ENCODE results near the gene MICU1. TPM values are rescaled to one million over a fixed set of nuclear protein-coding genes. Genes with fewer than 3 reads are reported as not detected.
A peak's percentile ranks its signal among the peaks of the same experiment; 100 is the strongest.

Gene MICU1
- polyA plus RNA-seq, 6 donors from 2014 or later = 26.9 to 37.6 (median 31.4) TPM

DNA sequence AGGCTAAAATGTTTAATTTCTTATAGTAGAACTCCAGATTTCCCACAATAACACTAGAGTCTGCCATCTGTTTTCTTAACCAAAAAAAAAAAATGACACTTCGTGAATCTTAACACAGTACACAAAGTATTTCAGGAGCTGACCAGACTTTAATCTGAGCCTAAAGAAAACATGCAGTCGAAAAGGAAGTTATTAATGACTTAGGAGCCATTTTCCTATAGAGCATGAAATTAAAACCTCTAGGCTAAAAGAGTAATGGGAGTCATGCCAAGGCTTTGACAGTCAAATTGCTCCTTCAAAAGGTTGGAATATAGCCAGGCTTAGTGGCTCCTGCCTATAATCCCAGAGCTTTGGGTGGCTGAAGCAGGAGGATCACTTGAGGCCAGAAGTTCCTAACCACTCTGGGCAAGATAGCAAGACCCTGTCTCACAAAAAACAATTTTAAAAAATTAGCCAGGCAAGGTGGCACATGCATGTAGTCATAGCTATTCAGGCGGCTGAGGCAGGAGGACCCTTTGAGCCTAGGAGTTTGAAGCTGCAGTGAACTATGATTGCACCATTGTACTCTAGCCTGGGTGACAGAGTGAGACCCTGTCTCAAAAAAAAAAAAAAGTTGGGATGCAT, 13.6 kb downstream of the MICU1 start:
- Mint-ChIP-seq H3K27me3 (no peaks in the 10 kb centered on the region), H3K36me3 (peaks cover 14 to 16% of the 10 kb centered on the region in 2 donors), H3K4me3 (peak overlapping the region in 2 of 8 donors; percentile 28 to 45), H3K4me1 (peaks cover 20 to 40% (median 26%) of the 10 kb centered on the region in 3 donors), H3K27ac (peak overlapping the region in 4 of 6 donors; percentile 16 to 80 (median 56)), H3K9me3 (peaks cover 0 to 16% (median 12%) of the 10 kb centered on the region in 7 donors)
- DNase-seq = no peak
- no peak for ATAC-seq (ENCODE audit: low read depth in 2 of 2)

GRCh38 chr10:72611783-72612182, 14.1 kb downstream of the MICU1 start:
- peaks cover 0 to 12% (median 10%) of the 10 kb centered on the region in 7 donors for H3K9me3 Mint-ChIP-seq
- H3K4me3 Mint-ChIP-seq = peak overlapping the region in 2 of 8 donors; percentile 28 to 45
- ATAC-seq (ENCODE audit: low read depth in 2 of 2) (no peak), DNase-seq (no peak)
- H3K27me3 Mint-ChIP-seq = no peaks in the 10 kb centered on the region
- peak overlapping the region in 3 of 6 donors; percentile 16 to 80 (median 71) for H3K27ac Mint-ChIP-seq
- peaks cover 12 to 14% of the 10 kb centered on the region in 2 donors for H3K36me3 Mint-ChIP-seq
- H3K4me1 Mint-ChIP-seq = peaks cover 20 to 37% (median 29%) of the 10 kb centered on the region in 3 donors

DNA sequence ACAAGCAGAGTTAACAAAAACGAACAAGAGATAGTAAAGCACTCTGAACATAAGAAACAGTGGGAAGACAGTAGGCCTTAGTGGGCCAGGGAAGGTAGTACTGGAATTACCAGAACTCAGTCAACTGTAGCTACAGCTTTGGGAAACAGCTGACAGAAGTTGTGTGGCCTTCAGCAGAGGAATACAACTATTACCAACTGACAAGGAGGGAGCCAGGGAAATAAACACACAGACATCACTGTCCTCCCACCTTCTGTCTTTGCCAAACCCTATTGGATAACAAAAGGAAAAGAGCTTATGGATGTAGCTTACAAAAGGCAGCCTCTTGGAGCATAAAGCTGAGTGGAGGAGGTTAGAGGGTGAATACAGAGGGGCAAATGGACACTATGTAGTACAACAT, 15.4 kb downstream of the MICU1 start:
- Mint-ChIP-seq H3K9me3 (peaks cover 0 to 5% (median 0%) of the 10 kb centered on the region in 7 donors), H3K4me3 (no peak overlapping the region), H3K27me3 (no peaks in the 10 kb centered on the region), H3K36me3 (peaks cover 0 to 9% of the 10 kb centered on the region in 2 donors), H3K27ac (peak overlapping the region in 2 of 6 donors; percentile 63 to 71), H3K4me1 (peaks cover 20 to 29% (median 27%) of the 10 kb centered on the region in 3 donors)
- DNase-seq (no peak), ATAC-seq (ENCODE audit: low read depth in 2 of 2) (no peak)

DNA sequence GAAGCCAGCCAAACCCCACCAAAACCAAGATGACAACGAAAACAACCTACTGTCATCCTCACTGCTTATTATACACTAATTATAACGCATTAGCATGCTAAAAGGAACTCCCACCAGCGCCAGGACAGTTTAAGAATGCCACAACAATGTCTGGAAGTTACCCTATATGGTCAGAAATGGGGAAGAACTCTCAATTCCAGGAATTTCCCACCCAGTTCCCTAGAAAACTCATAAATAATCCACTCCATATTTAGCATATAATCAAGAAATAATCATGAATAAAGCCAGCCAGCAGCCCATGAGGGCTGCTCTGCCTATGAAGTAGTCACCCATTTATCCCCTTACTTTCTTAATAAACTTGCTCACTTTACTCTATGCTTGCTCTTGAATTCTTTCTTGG, 20.8 kb downstream of the MICU1 start:
- Mint-ChIP-seq H3K4me1 (peaks cover 12 to 21% (median 13%) of the 10 kb centered on the region in 3 donors), H3K27ac (no peak overlapping the region), H3K4me3 (no peak overlapping the region), H3K36me3 (peaks cover 0 to 5% of the 10 kb centered on the region in 2 donors), H3K27me3 (no peaks in the 10 kb centered on the region), H3K9me3 (peaks cover 0 to 5% (median 0%) of the 10 kb centered on the region in 7 donors)
- ATAC-seq (ENCODE audit: low read depth in 2 of 2) (no peak), DNase-seq (no peak)

DNA sequence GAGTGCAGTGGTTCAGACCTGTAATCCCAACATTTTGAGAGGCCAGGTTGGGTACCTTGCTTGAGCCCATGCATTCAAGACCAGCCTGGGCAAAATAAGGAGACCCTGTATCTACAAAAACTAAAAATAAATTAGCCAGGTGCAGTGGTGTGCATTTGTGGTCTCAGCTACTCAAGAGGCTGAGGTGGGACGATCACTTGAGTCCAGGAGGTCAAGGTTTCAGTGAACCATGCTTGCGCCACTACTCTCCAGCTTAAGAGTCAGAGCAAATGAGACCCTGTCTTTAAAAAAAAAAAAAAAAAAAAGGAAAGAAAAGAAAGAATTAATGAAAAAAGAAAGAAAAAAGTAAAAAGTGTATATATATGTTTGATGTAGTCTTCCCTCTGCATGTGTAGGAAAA, 24.7 kb downstream of the MICU1 start:
- no peaks in the 10 kb centered on the region for H3K9me3 Mint-ChIP-seq
- peak overlapping the region in 1 of 6 donors; percentile 32 for H3K27ac Mint-ChIP-seq
- DNase-seq (no peak), ATAC-seq (ENCODE audit: low read depth in 2 of 2) (no peak)
- H3K4me3 Mint-ChIP-seq = no peak overlapping the region
- no peaks in the 10 kb centered on the region for H3K27me3 Mint-ChIP-seq
- H3K4me1 Mint-ChIP-seq = peaks cover 6 to 17% (median 10%) of the 10 kb centered on the region in 3 donors
- no peaks in the 10 kb centered on the region for H3K36me3 Mint-ChIP-seq

DNA sequence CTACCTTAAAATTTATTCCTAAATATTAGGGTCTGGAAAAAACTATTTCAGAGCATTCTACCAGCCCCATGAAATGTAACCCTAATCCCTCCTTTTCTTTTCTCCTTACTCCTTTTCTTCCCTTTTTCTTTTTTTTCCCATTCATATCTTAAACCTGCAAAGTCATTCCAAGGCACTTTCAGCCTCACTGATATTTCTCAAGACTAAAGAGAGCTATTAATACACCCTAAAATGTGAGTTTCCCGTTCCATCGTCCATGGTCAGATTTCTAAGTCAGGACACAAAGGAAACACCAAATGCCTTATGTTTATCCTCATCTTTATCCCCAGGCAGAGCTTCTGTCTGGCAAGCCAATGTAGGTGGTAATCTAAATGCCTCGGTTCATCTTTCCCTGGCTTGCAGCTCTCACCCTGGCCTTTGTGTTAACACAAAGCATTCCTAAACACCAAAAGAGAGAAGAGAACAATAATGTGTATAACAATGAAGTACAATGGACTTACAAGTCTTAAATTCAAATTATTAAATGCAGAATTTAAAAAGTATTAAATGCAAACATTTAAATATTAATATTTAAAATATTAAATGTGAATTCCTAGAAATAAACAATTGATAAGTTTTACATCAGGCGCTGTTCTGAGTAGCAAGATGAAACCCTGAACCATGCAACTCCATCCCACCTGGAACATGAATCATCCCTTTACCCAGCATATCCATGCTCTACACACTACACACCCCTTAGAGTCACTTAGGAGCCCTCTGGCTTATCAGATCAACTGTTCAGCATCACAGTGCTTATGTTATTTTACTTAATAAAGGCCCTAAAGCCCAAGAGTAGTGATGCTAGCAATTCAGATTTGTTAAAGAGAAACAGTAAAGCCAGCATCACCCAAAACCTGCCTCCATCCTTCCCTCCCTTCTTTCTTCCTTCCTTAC, 26.8 kb downstream of the MICU1 start:
- Mint-ChIP-seq H3K9me3 (no peaks in the 10 kb centered on the region), H3K36me3 (no peaks in the 10 kb centered on the region), H3K27ac (peak overlapping the region in 3 of 6 donors; percentile 65 to 81 (median 73)), H3K4me1 (peaks cover 7 to 22% (median 12%) of the 10 kb centered on the region in 3 donors), H3K27me3 (no peaks in the 10 kb centered on the region), H3K4me3 (peak overlapping the region in 1 of 8 donors; percentile 16)
- no peak for DNase-seq
- no peak for ATAC-seq (ENCODE audit: low read depth in 2 of 2)

DNA sequence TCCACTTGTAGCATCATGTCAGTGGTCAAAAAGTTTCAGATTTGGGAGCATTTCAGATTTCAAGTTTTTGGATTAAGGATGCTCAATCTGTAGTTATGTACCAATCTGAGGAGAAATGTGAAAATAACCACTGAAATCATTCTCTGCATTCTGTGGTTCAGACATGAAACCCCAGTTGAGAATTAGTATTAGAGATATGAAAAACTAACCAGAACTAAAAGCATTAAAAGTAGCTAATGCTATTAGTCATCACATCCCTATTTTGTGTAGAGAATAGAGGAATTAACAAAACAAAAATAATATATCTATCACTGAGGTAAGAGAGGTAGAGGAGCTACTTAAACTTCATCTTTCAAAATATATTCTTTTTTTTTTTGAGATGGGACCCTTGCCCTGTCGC, 28.0 kb downstream of the MICU1 start:
- peaks cover 0 to 2% (median 0%) of the 10 kb centered on the region in 7 donors for H3K9me3 Mint-ChIP-seq

GRCh38 chr10:72595436-72595835, 30.4 kb downstream of the MICU1 start:
- ATAC-seq (ENCODE audit: low read depth in 2 of 2) = no peak
- Mint-ChIP-seq H3K9me3 (peaks cover 0 to 4% (median 3%) of the 10 kb centered on the region in 7 donors), H3K36me3 (peaks cover 0 to 11% of the 10 kb centered on the region in 2 donors), H3K4me3 (no peak overlapping the region), H3K4me1 (peaks cover 16 to 38% (median 36%) of the 10 kb centered on the region in 3 donors), H3K27ac (peak overlapping the region in 1 of 6 donors; percentile 52), H3K27me3 (no peaks in the 10 kb centered on the region)
- DNase-seq = no peak

More for the DNA sequence above, 28.0 kb downstream of the MICU1 start:
- H3K4me1 Mint-ChIP-seq = peaks cover 10 to 34% (median 24%) of the 10 kb centered on the region in 3 donors
- no peak overlapping the region for H3K27ac Mint-ChIP-seq
- ATAC-seq (ENCODE audit: low read depth in 2 of 2) = no peak
- no peaks in the 10 kb centered on the region for H3K27me3 Mint-ChIP-seq
- no peaks in the 10 kb centered on the region for H3K36me3 Mint-ChIP-seq
- no peak overlapping the region for H3K4me3 Mint-ChIP-seq
- no peak for DNase-seq

- Mint-ChIP-seq H3K27ac (peak overlapping the region in 1 of 6 donors; percentile 27), H3K27me3 (no peaks in the 10 kb centered on the region), H3K4me1 (peaks cover 15 to 40% (median 35%) of the 10 kb centered on the region in 3 donors), H3K36me3 (peaks cover 0 to 11% of the 10 kb centered on the region in 2 donors), H3K4me3 (no peak overlapping the region), H3K9me3 (peaks cover 0 to 4% (median 3%) of the 10 kb centered on the region in 7 donors)
- DNase-seq (no peak), ATAC-seq (ENCODE audit: low read depth in 2 of 2) (no peak)
Observed at GRCh38 chr10:72593963-72594362, 31.9 kb downstream of the MICU1 start.

DNA sequence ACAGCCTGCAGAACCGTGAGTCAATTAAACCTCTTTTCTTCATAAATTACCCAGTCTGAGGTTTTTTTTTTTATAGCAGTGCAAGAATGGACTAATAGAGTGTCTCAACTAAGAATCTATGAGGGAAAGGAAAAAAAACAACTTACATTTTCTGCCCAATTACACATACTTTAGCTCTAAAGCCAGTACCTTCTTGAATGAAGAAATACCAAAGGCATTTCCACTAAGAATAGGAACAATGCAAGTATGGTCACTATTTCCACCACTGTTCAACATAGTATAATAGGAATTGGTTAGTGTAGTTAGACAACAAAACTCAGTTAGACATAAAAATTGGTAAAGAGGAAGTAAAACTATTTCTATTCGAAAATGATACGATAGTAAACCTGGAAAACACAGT, 37.6 kb downstream of the MICU1 start:
- ATAC-seq (ENCODE audit: low read depth in 2 of 2) (no peak), DNase-seq (no peak)
- Mint-ChIP-seq H3K27me3 (no peaks in the 10 kb centered on the region), H3K4me3 (peak overlapping the region in 1 of 8 donors; percentile 8), H3K9me3 (peaks cover 0 to 9% (median 8%) of the 10 kb centered on the region in 7 donors), H3K27ac (peak overlapping the region in 2 of 6 donors; percentile 0 to 45), H3K4me1 (peaks cover 21 to 40% (median 31%) of the 10 kb centered on the region in 3 donors), H3K36me3 (peaks cover 7 to 18% of the 10 kb centered on the region in 2 donors)

- Mint-ChIP-seq H3K36me3 (peaks cover 13 to 18% of the 10 kb centered on the region in 2 donors), H3K27ac (peak overlapping the region in 1 of 6 donors; percentile 45), H3K4me3 (no peak overlapping the region), H3K27me3 (no peaks in the 10 kb centered on the region), H3K4me1 (peaks cover 24 to 36% (median 29%) of the 10 kb centered on the region in 3 donors), H3K9me3 (peaks cover 0 to 9% (median 7%) of the 10 kb centered on the region in 7 donors)
- DNase-seq (no peak), ATAC-seq (ENCODE audit: low read depth in 2 of 2) (no peak)
Observed at GRCh38 chr10:72587568-72587967, 38.3 kb downstream of the MICU1 start.

- H3K27me3 Mint-ChIP-seq = no peaks in the 10 kb centered on the region
- no peak overlapping the region for H3K4me3 Mint-ChIP-seq
- ATAC-seq (ENCODE audit: low read depth in 2 of 2) (no peak), DNase-seq (no peak)
- no peaks in the 10 kb centered on the region for H3K9me3 Mint-ChIP-seq
- H3K36me3 Mint-ChIP-seq = peaks cover 0 to 5% of the 10 kb centered on the region in 2 donors
- peak overlapping the region in 1 of 6 donors; percentile 62 for H3K27ac Mint-ChIP-seq
- peaks cover 0 to 15% (median 0%) of the 10 kb centered on the region in 3 donors for H3K4me1 Mint-ChIP-seq
Observed at GRCh38 chr10:72574636-72575035, 51.2 kb downstream of the MICU1 start.

DNA sequence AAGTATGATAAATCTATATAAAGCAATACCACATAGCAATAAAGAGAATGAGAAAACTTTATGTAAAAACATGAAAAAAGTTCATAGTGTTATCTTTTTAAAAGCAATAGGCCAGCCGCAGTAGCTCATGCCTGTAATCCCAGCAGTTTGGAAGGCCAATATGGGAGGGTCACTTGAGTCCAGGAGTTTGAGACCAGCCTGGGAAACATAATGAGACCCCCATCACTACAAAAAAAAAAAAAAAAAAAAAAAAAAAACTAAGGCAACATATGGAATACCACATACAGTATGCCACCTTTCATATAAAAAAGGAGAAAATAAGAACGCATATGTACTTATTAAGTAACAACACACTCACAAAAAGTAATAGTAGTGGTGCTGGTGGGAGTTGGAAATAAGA, 52.8 kb downstream of the MICU1 start:
- no peaks in the 10 kb centered on the region for H3K27me3 Mint-ChIP-seq
- H3K9me3 Mint-ChIP-seq = no peaks in the 10 kb centered on the region
- no peak overlapping the region for H3K4me3 Mint-ChIP-seq
- ATAC-seq (ENCODE audit: low read depth in 2 of 2) (no peak), DNase-seq (no peak)
- peaks cover 0 to 19% (median 0%) of the 10 kb centered on the region in 3 donors for H3K4me1 Mint-ChIP-seq
- no peak overlapping the region for H3K27ac Mint-ChIP-seq
- H3K36me3 Mint-ChIP-seq = peaks cover 0 to 5% of the 10 kb centered on the region in 2 donors

Measured in naive B cell (primary cell).